Neural cell (in vitro differentiated cells): ENCODE results near the gene COX4I1. TPM values are rescaled to one million over a fixed set of nuclear protein-coding genes. Genes with fewer than 3 reads are reported as not detected.

Experiments used
- H2AFZ ChIP-seq: fragments of 200-600, 300-800 bp; sonication (generic), shearing (Covaris generic); 2 replicates; pipeline ENCODE4 v1.6.0; 2014; ENCODE audit warnings: low read depth, mild to moderate bottlenecking, antibody characterized with exemption, low read length, moderate library complexity
- H3F3A ChIP-seq: fragments of 200-600 bp; shearing (Covaris generic); 2 replicates; pipeline ENCODE4 v1.6.1; 2016; ENCODE audit warnings: mild to moderate bottlenecking, moderate library complexity, mixed read lengths, antibody characterized with exemption, low read length; ENCODE audit not compliant: insufficient read depth, poor library complexity, severe bottlenecking
- H3K27ac ChIP-seq: fragments of 200-600, 300-800 bp; sonication (generic), shearing (Covaris generic); 2 replicates; pipeline ENCODE4 v1.5.1; 2014; ENCODE audit warnings: mild to moderate bottlenecking, low read length, moderate library complexity
- H3K27me3 ChIP-seq: fragments of 300-800, 200-600 bp; sonication (generic), shearing (Covaris generic); 2 replicates; pipeline ENCODE4 v1.6.0; 2014; ENCODE audit warnings: mild to moderate bottlenecking, low read depth, low read length, moderate library complexity; ENCODE audit not compliant: insufficient read depth
- H3K36me3 ChIP-seq: fragments of 300-800, 200-600 bp; sonication (generic), shearing (Covaris generic); 2 replicates; pipeline ENCODE4 v1.5.1; 2014; ENCODE audit warnings: mild to moderate bottlenecking, antibody characterized with exemption, low read length, moderate library complexity; ENCODE audit not compliant: insufficient read depth
- H3K4me2 ChIP-seq: fragments of 300-800, 200-600 bp; sonication (generic), shearing (Covaris generic); 2 replicates; pipeline ENCODE4 v1.6.0; 2014; ENCODE audit warnings: mild to moderate bottlenecking, low read length
- H3K4me3 ChIP-seq: fragments of 300-800, 200-600 bp; sonication (generic), shearing (Covaris generic); 2 replicates; pipeline ENCODE4 v1.5.1; 2014; ENCODE audit warnings: mild to moderate bottlenecking, low read length, moderate library complexity
- H3K79me2 ChIP-seq: fragments of 200-600 bp; shearing (Covaris generic); replicated peaks from 2 replicates; pipeline ENCODE4 v1.6.0; 2014; ENCODE audit warnings: mild to moderate bottlenecking, low read length, moderate library complexity; ENCODE audit not compliant: insufficient read depth
- H3K9ac ChIP-seq: fragments of 300-800, 200-600 bp; sonication (generic), shearing (Covaris generic); 2 replicates; pipeline ENCODE4 v1.6.1; 2016; ENCODE audit warnings: mild to moderate bottlenecking, low read length, mixed read lengths
- H3K9me2 ChIP-seq: fragments of 200-600 bp; shearing (Covaris generic); 2 replicates; pipeline ENCODE4 v1.6.1; 2016; ENCODE audit warnings: mild to moderate bottlenecking, low read length, mixed read lengths; ENCODE audit not compliant: insufficient read depth
- H3K9me3 ChIP-seq: fragments of 200-600, 300-800 bp; sonication (generic), shearing (Covaris generic); 2 replicates; pipeline ENCODE4 v1.6.1; 2016; ENCODE audit warnings: mild to moderate bottlenecking, mixed run types, low read length, moderate library complexity, mixed read lengths
- H4K20me1 ChIP-seq: fragments of 200-600 bp; shearing (Covaris generic); 2 replicates; pipeline ENCODE4 v1.6.1; 2016; ENCODE audit warnings: mild to moderate bottlenecking, mixed run types; ENCODE audit not compliant: insufficient read depth
- CTCF ChIP-seq: fragments of 450-650 bp; IDR thresholded peaks from 2 replicates; pipeline ENCODE4 v1.5.1; 2014; ENCODE audit warnings: antibody characterized with exemption, mild to moderate bottlenecking, moderate library complexity; ENCODE audit not compliant: poor library complexity, severe bottlenecking
- EP300 ChIP-seq: fragments of 450-650 bp; conservative IDR thresholded peaks from 2 replicates; pipeline ENCODE4 v1.6.1; 2014; ENCODE audit warnings: antibody characterized with exemption, mild to moderate bottlenecking, moderate library complexity; ENCODE audit not compliant: poor library complexity, severe bottlenecking
- EZH2 ChIP-seq: fragments of 200-600, 300-800 bp; shearing (Covaris generic), sonication (generic); IDR thresholded peaks from 2 replicates; pipeline ENCODE4 v1.6.1; 2014; ENCODE audit warnings: antibody characterized with exemption, low read length, borderline replicate concordance, mild to moderate bottlenecking; ENCODE audit not compliant: insufficient read depth, poor library complexity, severe bottlenecking
- MXI1 ChIP-seq: fragments of 450-650 bp; conservative IDR thresholded peaks from 2 replicates; pipeline ENCODE4 v1.6.1; 2014; ENCODE audit warnings: antibody characterized with exemption, mild to moderate bottlenecking; ENCODE audit not compliant: poor library complexity, severe bottlenecking
- POLR2AphosphoS5 ChIP-seq: IDR thresholded peaks from 2 replicates; pipeline ENCODE4 v1.6.1; 2012
- RAD21 ChIP-seq: fragments of 450-650 bp; conservative IDR thresholded peaks from 2 replicates; pipeline ENCODE4 v1.6.1; 2014; ENCODE audit warnings: antibody characterized with exemption, mild to moderate bottlenecking, moderate library complexity
- REST ChIP-seq: IDR thresholded peaks from 2 replicates; pipeline ENCODE4 v1.6.1; 2012; ENCODE audit warnings: borderline replicate concordance
- SMC3 ChIP-seq: fragments of 450-650 bp; conservative IDR thresholded peaks from 2 replicates; pipeline ENCODE4 v1.6.1; 2014; ENCODE audit warnings: antibody characterized with exemption, mild to moderate bottlenecking, moderate library complexity; ENCODE audit not compliant: poor library complexity
- TAF1 ChIP-seq: IDR thresholded peaks from 2 replicates; pipeline ENCODE4 v1.6.1; 2012; ENCODE audit warnings: low read depth
- polyA plus RNA-seq: library from polyadenylated mRNA; depleted of rRNA; stranded (reverse); fragments of >200 nt; gene quantifications from 2 replicates; pipeline ENCODE4 v1.2.3, GENCODE V29; 2014

Gene COX4I1
- polyA plus RNA-seq, 1 donor from 2014 or later: 709 TPM

GRCh38 chr16:85789773-85790172, 9.7 kb upstream of the COX4I1 start:
- H3K4me3 ChIP-seq: no peak overlapping the region
- H2AFZ ChIP-seq: no peak overlapping the region
- no peaks in the 10 kb centered on the region for H3K36me3 ChIP-seq
- H3K27ac ChIP-seq: no peak overlapping the region
- no peak overlapping the region for H3K9ac ChIP-seq
- no peaks in the 10 kb centered on the region for H3K9me2 ChIP-seq
- TF ChIP-seq SMC3: no peak
- no peak for TF ChIP-seq TAF1
- TF ChIP-seq RAD21: no peak
- no peak for TF ChIP-seq EZH2
- TF ChIP-seq MXI1: no peak
- TF ChIP-seq EP300: no peak
- TF ChIP-seq POLR2AphosphoS5: no peak
- TF ChIP-seq REST: no peak
- no peak for TF ChIP-seq CTCF
- H3K9me3 ChIP-seq: no peaks in the 10 kb centered on the region
- H3K27me3 ChIP-seq: no peaks in the 10 kb centered on the region
- H4K20me1 ChIP-seq: no peaks in the 10 kb centered on the region
- no peaks in the 10 kb centered on the region for H3F3A ChIP-seq
- peaks cover 11% of the 10 kb centered on the region for H3K79me2 ChIP-seq
- no peak overlapping the region for H3K4me2 ChIP-seq

- Histone ChIP-seq H3K27me3 (no peaks in the 10 kb centered on the region), H3K36me3 (no peaks in the 10 kb centered on the region), H3K79me2 (peaks cover 30% of the 10 kb centered on the region)
Observed at GRCh38 chr16:85793662-85794298, 5.7 kb upstream of the COX4I1 start.

More at GRCh38 chr16:85793662-85794298, 5.7 kb upstream of the COX4I1 start:
- Histone ChIP-seq H3K4me2 (no peak overlapping the region), H4K20me1 (no peaks in the 10 kb centered on the region), H3K9ac (no peak overlapping the region), H3F3A (no peaks in the 10 kb centered on the region), H3K9me3 (no peaks in the 10 kb centered on the region), H3K4me3 (no peak overlapping the region), H2AFZ (no peak overlapping the region), H3K27ac (no peak overlapping the region), H3K9me2 (no peaks in the 10 kb centered on the region)
- TF ChIP-seq EP300 (no peak), POLR2AphosphoS5 (no peak), MXI1 (no peak), CTCF (no peak), SMC3 (no peak)
